ENCODE measurements around the gene CLMN.

The CLMN gene

GRCh38 chr14:95307402-95308041 is 12.2 kb downstream of the CLMN start:
- H3K27ac ChIP-seq: no peak overlapping the region
- TF ChIP-seq, protein P1, sequence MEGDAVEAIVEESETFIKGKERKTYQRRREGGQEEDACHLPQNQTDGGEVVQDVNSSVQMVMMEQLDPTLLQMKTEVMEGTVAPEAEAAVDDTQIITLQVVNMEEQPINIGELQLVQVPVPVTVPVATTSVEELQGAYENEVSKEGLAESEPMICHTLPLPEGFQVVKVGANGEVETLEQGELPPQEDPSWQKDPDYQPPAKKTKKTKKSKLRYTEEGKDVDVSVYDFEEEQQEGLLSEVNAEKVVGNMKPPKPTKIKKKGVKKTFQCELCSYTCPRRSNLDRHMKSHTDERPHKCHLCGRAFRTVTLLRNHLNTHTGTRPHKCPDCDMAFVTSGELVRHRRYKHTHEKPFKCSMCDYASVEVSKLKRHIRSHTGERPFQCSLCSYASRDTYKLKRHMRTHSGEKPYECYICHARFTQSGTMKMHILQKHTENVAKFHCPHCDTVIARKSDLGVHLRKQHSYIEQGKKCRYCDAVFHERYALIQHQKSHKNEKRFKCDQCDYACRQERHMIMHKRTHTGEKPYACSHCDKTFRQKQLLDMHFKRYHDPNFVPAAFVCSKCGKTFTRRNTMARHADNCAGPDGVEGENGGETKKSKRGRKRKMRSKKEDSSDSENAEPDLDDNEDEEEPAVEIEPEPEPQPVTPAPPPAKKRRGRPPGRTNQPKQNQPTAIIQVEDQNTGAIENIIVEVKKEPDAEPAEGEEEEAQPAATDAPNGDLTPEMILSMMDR (conservative IDR thresholded peaks at IDR 0.05): no peak

DNA sequence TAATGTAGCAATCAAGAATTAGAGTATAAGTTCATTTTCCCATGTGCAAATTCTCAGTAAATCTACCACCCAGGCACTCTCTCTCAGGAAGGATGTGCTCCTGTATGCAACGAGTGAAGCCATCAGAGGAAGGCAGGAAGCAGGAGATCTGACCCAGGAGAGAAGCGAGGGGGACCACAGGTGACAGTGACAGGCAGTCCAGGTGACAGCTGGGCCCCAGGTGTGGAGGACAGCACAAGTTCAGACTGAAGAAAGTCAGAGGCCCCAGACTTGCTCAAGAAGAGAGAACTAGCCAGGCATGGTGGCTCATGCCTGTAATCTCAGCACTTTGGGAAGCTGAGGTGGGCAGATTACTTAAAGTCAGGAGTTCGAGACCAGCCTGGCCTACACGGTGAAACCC is 13.8 kb downstream of the CLMN start:
- TF ChIP-seq, protein P1 (conservative IDR thresholded peaks at IDR 0.05): no peak
- no peak overlapping the region for H3K27ac ChIP-seq

- H3K27ac ChIP-seq: no peak overlapping the region
- TF ChIP-seq, protein P1 (conservative IDR thresholded peaks at IDR 0.05): no peak
Observed at GRCh38 chr14:95305145-95305544, 14.6 kb downstream of the CLMN start.

DNA sequence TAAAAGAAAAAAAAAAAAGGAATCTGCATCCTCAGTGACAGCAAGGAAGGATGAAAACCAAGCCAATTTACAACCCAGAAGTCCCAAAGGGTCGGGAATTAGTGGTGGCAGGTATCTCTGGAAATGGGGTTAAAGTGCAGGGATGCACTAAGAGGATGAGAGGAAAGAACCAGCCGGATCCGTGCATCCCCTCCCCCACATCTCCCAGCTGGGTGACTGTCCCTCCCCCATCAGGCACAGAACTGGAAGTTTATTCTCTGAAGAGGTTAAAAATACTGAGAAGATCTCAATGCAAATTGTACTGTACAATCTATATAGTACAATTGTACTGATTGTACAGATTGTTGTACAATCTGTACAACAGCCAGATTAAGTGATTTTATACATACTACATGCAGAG is 15.4 kb downstream of the CLMN start:
- no peak overlapping the region for H3K27ac ChIP-seq
- TF ChIP-seq, protein P1 (conservative IDR thresholded peaks at IDR 0.05): no peak

- TF ChIP-seq, protein P1 (conservative IDR thresholded peaks at IDR 0.05): no peak
- no peak overlapping the region for H3K27ac ChIP-seq
Observed at GRCh38 chr14:95303552-95303951, 16.2 kb downstream of the CLMN start.

- TF ChIP-seq, protein P1 (conservative IDR thresholded peaks at IDR 0.05): no peak
- H3K27ac ChIP-seq: no peak overlapping the region
Observed at GRCh38 chr14:95302667-95303506, 16.8 kb downstream of the CLMN start.

DNA sequence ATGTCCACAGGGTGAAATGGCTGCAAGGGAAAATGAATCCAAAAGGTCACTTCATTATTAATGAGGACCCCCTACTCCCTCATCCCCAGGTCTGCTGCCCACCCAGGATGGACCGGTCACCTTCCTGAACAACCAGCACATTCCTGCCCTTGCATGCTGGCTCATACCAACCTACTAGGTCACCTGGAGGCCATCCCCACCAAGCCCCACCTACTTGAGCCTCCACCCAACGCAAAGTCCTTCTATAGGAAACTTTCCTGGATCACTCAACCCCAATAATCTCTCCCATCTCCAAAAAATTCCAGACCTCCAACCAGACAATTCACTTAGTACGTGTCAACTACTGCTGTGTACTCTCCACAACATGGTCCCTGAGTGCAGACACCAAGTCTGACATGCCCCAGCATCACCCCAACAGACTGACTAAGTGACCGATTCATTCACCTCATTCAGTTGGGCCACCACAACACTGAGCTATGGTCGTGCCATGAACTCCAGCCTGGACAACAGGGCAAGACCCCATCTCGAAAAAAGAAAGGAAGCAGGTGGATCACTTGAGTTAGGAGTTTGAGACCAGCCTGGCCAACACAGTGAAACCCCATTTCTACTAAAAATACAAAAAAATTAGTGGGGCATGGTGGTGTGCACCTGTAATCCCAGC is 18.1 kb downstream of the CLMN start:
- TF ChIP-seq, protein P1 (conservative IDR thresholded peaks at IDR 0.05): no peak
- H3K27ac ChIP-seq: no peak overlapping the region

All from VCaP (cell line).